Lung (tissue), 12 donors: ENCODE data around the gene IGFBP7. TPM values are rescaled to one million over a fixed set of nuclear protein-coding genes. Genes with fewer than 3 reads are reported as not detected.
A peak's percentile ranks its signal among the peaks of the same experiment; 100 is the strongest.

Experiments used
- ATAC-seq: fragments of 200-7000 bp; cut with Tn5 transposase; one replicate; pipeline ENCODE4 v1.9.1; 2020; ENCODE audit warnings: moderate number of reproducible peaks; ENCODE audit not compliant: insufficient read depth, low FRiP score
- DNase-seq, 3 donors: peaks; one replicate each; pipeline ENCODE4 v3.0.0-alpha.2; 2013 to 2017
- H3K27ac ChIP-seq, 2 donors: one replicate each; pipeline ENCODE4 v1.5.1; 2013; ENCODE audit warnings: mild to moderate bottlenecking in 2 of 2, moderate library complexity in 2 of 2, control low read depth in 1 of 2, inconsistent platforms in 1 of 2, low read depth in 1 of 2, low read length in 1 of 2
- H3K27me3 ChIP-seq, 3 donors: one replicate each; pipeline ENCODE4 v1.5.1; 2013; ENCODE audit warnings: low read length in 2 of 3; ENCODE audit not compliant: control insufficient read depth in 3 of 3, insufficient read depth in 3 of 3
- H3K36me3 ChIP-seq, 4 donors: one replicate each; pipeline ENCODE4 v1.5.1; 2013; ENCODE audit warnings: low read length in 4 of 4, mild to moderate bottlenecking in 1 of 4, moderate library complexity in 1 of 4; ENCODE audit not compliant: control insufficient read depth in 4 of 4, insufficient read depth in 4 of 4
- H3K4me1 ChIP-seq, 5 donors: one replicate each; pipeline ENCODE4 v1.5.1; 2013; ENCODE audit warnings: low read length in 5 of 5, mild to moderate bottlenecking in 2 of 5, moderate library complexity in 1 of 5; ENCODE audit not compliant: control insufficient read depth in 5 of 5, insufficient read depth in 5 of 5
- H3K4me3 ChIP-seq: one replicate; pipeline ENCODE4 v1.5.1; 2013; ENCODE audit warnings: mild to moderate bottlenecking, control low read depth, moderate library complexity
- H3K9ac ChIP-seq, 2 donors: one replicate each; pipeline ENCODE4 v1.5.1; 2013; ENCODE audit warnings: low read length in 2 of 2, control low read depth in 1 of 2; ENCODE audit not compliant: insufficient read depth in 1 of 2
- H3K9me3 ChIP-seq, 4 donors: one replicate each; pipeline ENCODE4 v1.5.1; 2013; ENCODE audit warnings: low read length in 3 of 4, mild to moderate bottlenecking in 1 of 4, moderate library complexity in 1 of 4; ENCODE audit not compliant: control insufficient read depth in 4 of 4, insufficient read depth in 3 of 4
- CTCF ChIP-seq: IDR thresholded peaks from 2 replicates; pipeline ENCODE4 v1.5.1; 2012; ENCODE audit warnings: mild to moderate bottlenecking; ENCODE audit errors: control extremely low read depth, extremely low read depth
- WGBS, 2 donors: extraction: QIAGEN DNeasy Blood & Tissue Kit; methylation state at CpG; one replicate each; pipeline ENCODE4 v1.1.7; 2013; 5-methylcytosine and 5-hydroxymethylcytosine counted together
- polyA plus RNA-seq, 2 donors: library from polyadenylated mRNA; stranded (reverse); fragments of 200-250 nt; gene quantifications; one replicate each; pipeline ENCODE4 v1.2.1, GENCODE V29; 2013
- total RNA-seq, 2 donors: library from RNA; depleted of rRNA in 1 of 2; stranded (reverse); fragments of >200 nt in 1 of 2; gene quantifications; one replicate each; pipeline ENCODE4 v1.2.1, GENCODE V29; 2014 to 2021
- donor health status: control.
- donor health status: control.
- donor health status: Bipolar disorder and iron deficiency.
- donor health status: healthy.
- donor health status: DM: yes; HTN: yes; CAD: no.

IGFBP7 gene
- total and polyA plus RNA-seq, 4 donors, result 212 to 517 (median 399) TPM

GRCh38 chr4:57013543-57014120 is 96.6 kb downstream of the IGFBP7 start:
- Histone ChIP-seq H3K36me3 (peaks cover 19 to 46% (median 32%) of the 10 kb centered on the region in 4 donors), H3K9ac (no peak overlapping the region)

GRCh38 chr4:56999751-57000150 is 110.4 kb downstream of the IGFBP7 start:
- TF ChIP-seq CTCF, result no peak
- Histone ChIP-seq H3K9me3 (no peaks in the 10 kb centered on the region), H3K9ac (no peak overlapping the region), H3K27me3 (no peaks in the 10 kb centered on the region), H3K4me3 (no peak overlapping the region), H3K36me3 (peaks cover 23 to 34% (median 30%) of the 10 kb centered on the region in 4 donors), H3K4me1 (peaks cover 0 to 12% (median 2%) of the 10 kb centered on the region in 5 donors), H3K27ac (no peak overlapping the region)
- DNase-seq, result no peak
- no peak for ATAC-seq
- 98 to 100% methylated on average over 1 of the region's 1 CpG for WGBS, 2 donors

More at GRCh38 chr4:57013543-57014120, 96.6 kb downstream of the IGFBP7 start:
- no peak for DNase-seq
- Histone ChIP-seq H3K4me1 (peaks cover 0 to 1% (median 0%) of the 10 kb centered on the region in 5 donors), H3K27me3 (no peaks in the 10 kb centered on the region), H3K4me3 (no peak overlapping the region), H3K27ac (no peak overlapping the region), H3K9me3 (no peaks in the 10 kb centered on the region)
- WGBS, 2 donors, result 74 to 81% methylated on average over 4 of the region's 4 CpGs
- TF ChIP-seq CTCF, result no peak
- ATAC-seq, result no peak

GRCh38 chr4:56995525-56995924 is 114.7 kb downstream of the IGFBP7 start:
- H3K27me3 ChIP-seq, result no peaks in the 10 kb centered on the region
- peaks cover 21 to 31% (median 28%) of the 10 kb centered on the region in 4 donors for H3K36me3 ChIP-seq
- no peaks in the 10 kb centered on the region for H3K9me3 ChIP-seq
- no peak for ATAC-seq
- DNase-seq, result peak; percentile 92 to 98 (median 97)
- H3K27ac ChIP-seq, result no peak overlapping the region
- peaks cover 0 to 12% (median 2%) of the 10 kb centered on the region in 5 donors for H3K4me1 ChIP-seq
- H3K4me3 ChIP-seq, result no peak overlapping the region
- WGBS, 2 donors, result 60 to 77% methylated on average over 7 of the region's 7 CpGs
- no peak for TF ChIP-seq CTCF
- H3K9ac ChIP-seq, result peak overlapping the region in 1 of 2 donors; percentile 70
